ENCODE results near the gene UCN2. TPM values are rescaled to one million over a fixed set of nuclear protein-coding genes. Genes with fewer than 3 reads are reported as not detected.

UCN2 gene, protein sequence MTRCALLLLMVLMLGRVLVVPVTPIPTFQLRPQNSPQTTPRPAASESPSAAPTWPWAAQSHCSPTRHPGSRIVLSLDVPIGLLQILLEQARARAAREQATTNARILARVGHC
- 16.3 TPM for polyA plus RNA-seq (2013, experiment 1 of 2; ENCODE audit: insufficient read length)
- 5.2 TPM for polyA plus RNA-seq (2013, experiment 2 of 2; ENCODE audit: insufficient read length)

DNA sequence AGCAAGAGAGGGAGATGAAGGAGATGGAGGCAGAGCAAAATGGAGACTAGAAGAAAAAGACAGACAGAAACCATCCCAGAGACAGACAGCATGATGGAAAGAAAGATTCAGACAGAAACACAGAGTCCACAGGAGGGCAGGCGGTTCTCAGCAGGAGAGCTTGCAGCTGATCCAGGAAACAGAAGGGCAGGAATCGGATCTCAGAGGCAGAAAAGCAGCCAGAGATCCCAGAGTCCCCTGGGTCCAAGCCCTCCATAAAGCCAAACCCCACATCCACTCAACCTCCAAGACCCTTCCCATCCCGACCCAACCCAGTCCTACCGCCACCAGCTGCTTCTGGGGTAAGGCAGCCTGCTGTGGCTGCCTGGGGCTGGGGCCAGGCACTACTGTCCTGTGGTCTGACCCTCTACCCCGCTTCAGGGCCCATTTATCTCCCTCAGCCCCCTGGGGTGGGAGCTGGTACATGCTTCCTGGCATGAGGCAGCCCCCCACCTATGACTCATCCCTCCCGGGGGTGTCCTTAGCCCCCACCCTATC lies at the start of gene UCN2:
UCN2 (minus strand) TSS at position 400 of the 537 bp plus-strand sequence. CDS start 657 bp downstream, outside the sequence.
- peak; percentile 63 for DNase-seq

GRCh38 chr3:48612309-48612708 lies 48.7 kb upstream of the UCN2 start:
- no peak for DNase-seq

- peak; percentile 89 for DNase-seq
These were observed 45.8 kb upstream of the UCN2 start, which contains the start of gene UQCRC1 for GRCh38 chr3:48609088-48610005. TSS of gene UQCRC1 (minus strand) at chr3:48609646. CDS start at chr3:48609620, 26 bp downstream.

GRCh38 chr3:48607519-48607918 lies 43.9 kb upstream of the UCN2 start:
- peak; percentile 14 for DNase-seq

DNA sequence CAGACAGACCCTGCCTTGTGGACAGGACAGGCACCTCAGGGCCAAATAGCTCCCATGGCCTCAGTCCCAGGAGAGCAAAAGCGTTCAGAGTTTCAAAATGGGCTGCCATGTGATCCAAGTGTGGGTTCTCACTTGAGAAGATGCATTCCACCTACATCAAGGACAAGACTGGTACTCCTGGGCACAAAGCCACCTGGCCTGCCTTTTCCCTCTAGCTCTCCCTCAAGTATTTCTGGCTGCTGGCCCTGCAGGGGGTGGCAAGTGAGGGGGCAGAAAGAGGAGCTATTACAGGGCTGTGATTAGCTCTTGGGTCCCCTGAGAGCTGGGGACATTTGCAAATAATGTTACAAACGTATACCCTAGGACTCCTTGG lies 38.0 kb upstream of the UCN2 start:
- DNase-seq = no peak

GRCh38 chr3:48600711-48601621 lies 37.4 kb upstream of the UCN2 start:
- DNase-seq = no peak

GRCh38 chr3:48599509-48600285 lies 36.1 kb upstream of the UCN2 start:
- DNase-seq = no peak

DNA sequence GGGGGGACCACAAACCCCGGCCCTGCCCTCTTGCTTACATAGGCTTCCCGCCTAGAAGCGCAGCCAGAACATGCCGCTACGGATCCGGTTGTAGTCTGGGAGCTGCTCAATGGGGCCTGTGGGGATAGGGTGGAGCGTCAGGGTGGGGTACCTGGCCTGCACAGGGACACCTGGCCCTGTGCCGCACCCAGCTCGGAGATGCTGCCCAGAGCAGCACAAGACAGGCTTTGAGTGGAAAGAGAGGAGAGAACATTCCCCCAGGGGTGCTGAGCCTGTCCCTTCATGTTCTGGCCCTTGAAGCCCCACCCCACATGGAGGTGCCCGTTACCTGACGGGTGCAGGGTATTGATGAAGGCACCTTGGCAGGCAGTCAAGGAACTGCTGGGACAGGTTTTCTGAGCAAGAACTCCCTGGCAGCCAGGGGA lies 35.5 kb upstream of the UCN2 start:
- no peak for DNase-seq

DNA sequence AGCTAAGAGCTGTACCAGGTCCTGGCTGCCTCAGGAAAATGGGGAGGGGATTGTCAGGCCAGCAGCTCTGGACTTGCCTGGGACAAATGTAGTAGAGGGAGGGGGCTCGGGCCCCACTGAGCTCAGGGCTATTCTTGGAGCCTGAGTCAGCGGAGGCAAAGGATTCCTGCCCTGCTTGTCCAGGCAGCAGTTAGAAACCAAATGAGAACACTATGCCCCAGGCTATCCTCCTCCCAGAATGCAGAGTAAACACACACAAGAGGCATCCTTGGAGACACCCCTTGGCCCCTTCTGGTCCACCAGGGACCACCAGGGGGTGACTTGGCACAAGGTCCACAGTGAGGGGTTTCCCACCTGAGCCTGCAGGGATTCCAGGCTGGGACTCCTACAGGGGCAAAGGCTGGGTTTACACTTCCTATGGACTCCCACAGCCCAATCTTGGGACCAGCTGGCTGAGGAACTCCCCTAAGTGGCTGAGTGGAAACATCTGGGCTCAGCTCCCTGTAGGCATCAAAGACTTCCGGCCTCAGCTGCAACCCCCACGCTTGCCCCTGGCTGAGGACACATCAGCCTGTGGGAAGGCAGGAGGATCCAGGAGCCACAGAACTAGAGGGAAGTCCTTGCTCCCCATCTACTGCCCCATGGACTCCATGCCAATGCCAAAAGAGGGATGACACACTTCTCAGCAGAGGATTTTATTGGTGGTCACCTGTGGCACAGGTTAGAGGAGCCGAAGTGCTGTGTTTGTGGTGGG lies 34.9 kb upstream of the UCN2 start:
- DNase-seq = peak; percentile 97

- DNase-seq = no peak
These were observed 33.8 kb upstream of the UCN2 start for GRCh38 chr3:48597408-48597800.

DNA sequence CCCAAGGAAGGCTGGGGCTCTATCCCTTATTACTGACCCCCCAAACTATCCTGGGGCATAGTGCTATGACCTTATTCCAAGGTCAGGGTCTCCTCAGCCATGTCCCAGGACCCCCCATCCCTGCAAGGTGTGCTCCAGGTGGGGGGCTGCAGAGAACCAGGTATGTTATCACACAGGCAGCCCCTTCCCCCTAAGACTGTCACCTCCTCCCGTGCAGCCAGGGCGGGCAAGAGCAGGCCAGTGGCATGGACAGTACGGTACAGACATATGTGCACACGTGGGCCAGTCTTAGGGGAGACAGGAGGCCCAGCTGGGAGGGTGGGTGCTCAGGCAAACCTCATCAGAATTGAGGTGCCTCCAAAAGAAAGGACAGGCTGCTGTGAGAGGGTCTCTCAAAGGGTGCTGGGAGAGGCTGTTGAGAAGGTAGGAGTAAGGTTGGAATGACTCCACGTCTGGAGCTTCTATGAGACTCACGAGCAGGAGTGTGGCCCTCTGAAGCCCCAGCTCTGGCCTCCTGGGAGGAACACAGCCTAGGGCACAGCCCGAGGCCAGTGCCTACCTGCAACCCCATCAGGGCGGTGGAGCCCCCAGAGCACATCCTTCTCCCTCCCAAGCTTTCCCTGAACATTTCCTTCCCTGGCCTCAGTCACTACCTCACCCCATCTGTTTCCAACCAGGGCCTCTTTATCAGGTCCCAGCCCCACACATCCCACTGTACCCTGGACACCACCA lies 33.3 kb upstream of the UCN2 start:
- DNase-seq = no peak

GRCh38 chr3:48596157-48596556 lies 32.6 kb upstream of the UCN2 start:
- DNase-seq = no peak

DNA sequence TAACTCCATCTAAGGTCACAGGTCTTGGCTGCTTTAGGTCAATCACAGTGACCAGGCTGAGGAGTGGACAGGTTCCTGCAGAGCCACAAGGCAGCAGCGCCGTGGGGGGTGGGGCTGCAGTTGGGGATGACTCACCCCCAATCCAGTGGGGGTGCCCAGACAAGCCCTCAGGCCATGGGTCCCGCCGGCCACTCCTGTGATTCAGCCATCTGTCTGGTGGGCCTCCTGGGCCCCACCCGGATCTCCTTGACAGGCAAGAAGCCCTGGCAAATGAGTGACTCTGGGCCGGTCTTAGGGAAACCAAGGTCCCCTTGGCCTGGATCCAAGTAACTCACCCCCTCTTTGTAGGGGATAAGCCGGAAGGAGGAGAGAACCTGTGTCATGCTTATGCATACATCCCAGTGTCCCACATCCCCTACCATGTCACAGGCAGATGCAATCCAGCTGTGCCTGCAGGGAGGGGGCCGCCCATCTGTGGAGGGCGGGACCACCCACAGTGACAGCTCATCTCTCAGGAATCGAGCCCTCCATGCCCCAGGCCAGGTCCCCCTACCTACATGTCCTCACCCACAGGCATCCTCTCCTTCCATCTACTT lies 32.0 kb upstream of the UCN2 start:
- DNase-seq = peak; percentile 97

- no peak for DNase-seq
These were observed 31.5 kb upstream of the UCN2 start, which contains the start of gene COL7A1 for GRCh38 chr3:48595075-48595525. TSS of gene COL7A1 (minus strand) at chr3:48595329. CDS start at chr3:48595159, 170 bp downstream.

- peak; percentile 45 for DNase-seq
These were observed 31.0 kb upstream of the UCN2 start for GRCh38 chr3:48594417-48595049.

GRCh38 chr3:48593337-48593736 lies 29.8 kb upstream of the UCN2 start:
- no peak for DNase-seq

GRCh38 chr3:48592519-48593087 lies 29.0 kb upstream of the UCN2 start:
- peak; percentile 21 for DNase-seq

GRCh38 chr3:48591886-48592518 lies 28.4 kb upstream of the UCN2 start:
- no peak for DNase-seq
